Measurements from ENCODE around the gene RESF1.

Gene RESF1

DNA sequence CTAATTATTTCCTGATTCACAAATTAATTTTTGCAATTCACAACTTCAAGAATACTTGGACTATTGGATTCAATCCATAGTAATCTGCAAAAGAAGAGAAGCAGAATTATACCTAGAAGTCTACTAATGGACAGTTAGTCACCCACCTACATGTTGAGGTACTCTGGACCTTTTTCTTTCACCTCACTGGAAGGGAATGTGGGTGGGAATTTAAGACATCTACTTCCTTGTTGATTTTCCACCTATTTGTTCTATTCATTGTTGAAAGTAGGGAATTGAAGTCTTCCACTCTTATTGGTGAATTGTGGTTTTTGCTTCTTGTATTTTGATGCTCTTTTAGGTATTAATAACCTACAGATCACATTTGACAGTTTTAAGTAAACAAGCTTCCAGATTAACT is 11.0 kb downstream of the RESF1 start:
- TF ChIP-seq TAF1 (IDR thresholded peaks at IDR 0.05; ENCODE audit: borderline replicate concordance, insufficient read depth, low read length) = no peak
- TF ChIP-seq SIN3A (IDR thresholded peaks at IDR 0.05; ENCODE audit: borderline replicate concordance, insufficient read depth, low read length) = no peak
- TF ChIP-seq, protein P1, sequence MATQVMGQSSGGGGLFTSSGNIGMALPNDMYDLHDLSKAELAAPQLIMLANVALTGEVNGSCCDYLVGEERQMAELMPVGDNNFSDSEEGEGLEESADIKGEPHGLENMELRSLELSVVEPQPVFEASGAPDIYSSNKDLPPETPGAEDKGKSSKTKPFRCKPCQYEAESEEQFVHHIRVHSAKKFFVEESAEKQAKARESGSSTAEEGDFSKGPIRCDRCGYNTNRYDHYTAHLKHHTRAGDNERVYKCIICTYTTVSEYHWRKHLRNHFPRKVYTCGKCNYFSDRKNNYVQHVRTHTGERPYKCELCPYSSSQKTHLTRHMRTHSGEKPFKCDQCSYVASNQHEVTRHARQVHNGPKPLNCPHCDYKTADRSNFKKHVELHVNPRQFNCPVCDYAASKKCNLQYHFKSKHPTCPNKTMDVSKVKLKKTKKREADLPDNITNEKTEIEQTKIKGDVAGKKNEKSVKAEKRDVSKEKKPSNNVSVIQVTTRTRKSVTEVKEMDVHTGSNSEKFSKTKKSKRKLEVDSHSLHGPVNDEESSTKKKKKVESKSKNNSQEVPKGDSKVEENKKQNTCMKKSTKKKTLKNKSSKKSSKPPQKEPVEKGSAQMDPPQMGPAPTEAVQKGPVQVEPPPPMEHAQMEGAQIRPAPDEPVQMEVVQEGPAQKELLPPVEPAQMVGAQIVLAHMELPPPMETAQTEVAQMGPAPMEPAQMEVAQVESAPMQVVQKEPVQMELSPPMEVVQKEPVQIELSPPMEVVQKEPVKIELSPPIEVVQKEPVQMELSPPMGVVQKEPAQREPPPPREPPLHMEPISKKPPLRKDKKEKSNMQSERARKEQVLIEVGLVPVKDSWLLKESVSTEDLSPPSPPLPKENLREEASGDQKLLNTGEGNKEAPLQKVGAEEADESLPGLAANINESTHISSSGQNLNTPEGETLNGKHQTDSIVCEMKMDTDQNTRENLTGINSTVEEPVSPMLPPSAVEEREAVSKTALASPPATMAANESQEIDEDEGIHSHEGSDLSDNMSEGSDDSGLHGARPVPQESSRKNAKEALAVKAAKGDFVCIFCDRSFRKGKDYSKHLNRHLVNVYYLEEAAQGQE (IDR thresholded peaks at IDR 0.05; ENCODE audit: insufficient read depth in 1 of 2, low read depth in 2 of 2, low read length in 2 of 2) = no peak
- no peak for TF ChIP-seq POLR2AphosphoS5 (IDR thresholded peaks at IDR 0.05; ENCODE audit: low read depth, low read length)
- no peak for TF ChIP-seq FOXP2 (optimal IDR thresholded peaks at IDR 0.05; ENCODE audit: borderline replicate concordance, extremely low read depth, extremely low read length, insufficient read depth)

DNA sequence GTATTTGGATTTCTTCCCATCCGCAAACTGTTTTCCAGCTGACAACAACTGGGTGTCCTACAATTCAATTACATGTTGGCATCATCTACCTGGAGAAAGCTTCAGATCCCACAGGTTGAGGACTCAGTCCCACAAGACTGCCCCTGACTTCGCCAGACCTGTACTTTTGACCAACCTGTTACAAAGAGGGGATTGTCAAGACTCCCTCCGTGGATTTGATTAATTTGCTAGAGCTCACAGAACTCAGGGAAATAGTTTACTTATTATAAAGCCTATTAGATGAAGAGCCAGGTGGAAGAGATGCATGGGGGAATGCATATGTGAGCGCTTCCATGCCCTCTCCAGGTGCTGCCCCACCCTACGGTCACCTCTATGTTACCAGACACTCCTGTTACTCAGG is 14.6 kb downstream of the RESF1 start:
- no peak for TF ChIP-seq SIN3A (IDR thresholded peaks at IDR 0.05; ENCODE audit: borderline replicate concordance, insufficient read depth, low read length)
- no peak for TF ChIP-seq FOXP2 (optimal IDR thresholded peaks at IDR 0.05; ENCODE audit: borderline replicate concordance, extremely low read depth, extremely low read length, insufficient read depth)
- TF ChIP-seq, protein P1 (IDR thresholded peaks at IDR 0.05; ENCODE audit: insufficient read depth in 1 of 2, low read depth in 2 of 2, low read length in 2 of 2) = no peak
- TF ChIP-seq TAF1 (IDR thresholded peaks at IDR 0.05; ENCODE audit: borderline replicate concordance, insufficient read depth, low read length) = no peak
- no peak for TF ChIP-seq POLR2AphosphoS5 (IDR thresholded peaks at IDR 0.05; ENCODE audit: low read depth, low read length)

DNA sequence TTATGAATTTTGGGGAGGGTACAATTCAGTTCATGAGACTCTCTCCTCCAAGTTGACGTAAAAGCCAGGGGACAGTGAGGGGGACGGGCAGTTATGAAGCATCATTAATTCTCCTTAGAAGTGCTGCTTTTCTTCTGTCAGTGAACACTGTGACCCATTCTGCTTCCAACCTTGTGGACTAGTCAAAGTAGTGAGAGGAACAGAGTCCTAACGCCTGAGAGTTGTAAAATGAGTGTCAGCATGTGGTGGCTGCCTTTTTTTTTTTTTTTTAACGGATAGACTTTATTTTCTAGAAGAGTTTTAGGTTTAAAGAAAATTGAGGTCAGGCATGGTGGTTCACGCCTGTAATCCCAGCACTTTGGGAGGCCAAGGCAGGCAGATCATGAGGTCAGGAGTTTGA is 15.5 kb downstream of the RESF1 start:
- TF ChIP-seq TAF1 (IDR thresholded peaks at IDR 0.05; ENCODE audit: borderline replicate concordance, insufficient read depth, low read length) (no peak), FOXP2 (optimal IDR thresholded peaks at IDR 0.05; ENCODE audit: borderline replicate concordance, extremely low read depth, extremely low read length, insufficient read depth) (no peak), POLR2AphosphoS5 (IDR thresholded peaks at IDR 0.05; ENCODE audit: low read depth, low read length) (no peak), SIN3A (IDR thresholded peaks at IDR 0.05; ENCODE audit: borderline replicate concordance, insufficient read depth, low read length) (no peak)
- TF ChIP-seq, protein P1 (IDR thresholded peaks at IDR 0.05; ENCODE audit: insufficient read depth in 1 of 2, low read depth in 2 of 2, low read length in 2 of 2) = no peak

DNA sequence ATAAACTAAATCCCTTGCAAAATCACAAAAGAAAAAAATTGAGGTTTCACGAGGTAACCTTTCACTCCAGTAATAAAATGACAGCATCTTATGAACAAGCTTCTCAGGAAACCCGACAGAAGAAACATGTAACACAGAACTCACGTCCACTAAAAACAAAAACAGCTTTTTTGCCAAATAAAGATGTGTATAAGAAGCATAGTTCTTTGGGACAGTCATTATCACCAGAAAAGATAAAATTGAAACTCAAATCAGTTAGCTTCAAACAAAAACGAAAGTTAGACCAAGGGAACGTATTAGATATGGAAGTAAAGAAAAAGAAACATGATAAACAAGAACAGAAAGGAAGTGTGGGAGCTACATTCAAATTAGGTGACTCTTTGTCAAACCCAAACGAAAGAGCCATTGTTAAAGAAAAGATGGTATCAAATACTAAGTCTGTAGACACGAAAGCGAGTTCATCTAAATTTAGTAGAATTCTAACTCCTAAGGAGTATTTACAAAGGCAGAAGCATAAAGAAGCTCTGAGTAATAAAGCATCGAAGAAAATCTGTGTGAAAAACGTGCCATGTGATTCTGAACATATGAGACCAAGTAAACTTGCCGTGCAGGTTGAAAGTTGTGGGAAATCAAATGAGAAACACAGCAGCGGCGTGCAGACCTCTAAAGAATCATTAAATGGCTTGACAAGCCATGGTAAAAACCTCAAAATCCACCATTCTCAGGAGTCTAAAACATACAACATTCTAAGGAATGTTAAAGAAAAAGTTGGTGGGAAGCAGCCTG is 25.8 kb downstream of the RESF1 start:
- TF ChIP-seq SIN3A (IDR thresholded peaks at IDR 0.05; ENCODE audit: borderline replicate concordance, insufficient read depth, low read length) (no peak), FOXP2 (optimal IDR thresholded peaks at IDR 0.05; ENCODE audit: borderline replicate concordance, extremely low read depth, extremely low read length, insufficient read depth) (no peak), TAF1 (IDR thresholded peaks at IDR 0.05; ENCODE audit: borderline replicate concordance, insufficient read depth, low read length) (no peak), POLR2AphosphoS5 (IDR thresholded peaks at IDR 0.05; ENCODE audit: low read depth, low read length) (no peak)
- TF ChIP-seq, protein P1 (IDR thresholded peaks at IDR 0.05; ENCODE audit: insufficient read depth in 1 of 2, low read depth in 2 of 2, low read length in 2 of 2) = no peak
